RKO (cell line): ENCODE measurements around the gene EGLN2.
"Not testable (repeated sequence)": the region's sequence is repeated elsewhere in the genome, so short reads cannot be mapped to it uniquely, and the experiment has no call there.

ENCODE experiments used
- DNase-seq: peaks from one replicate; pipeline ENCODE4 v3.0.0-alpha.2; 2016; ENCODE audit warnings: low spot score

The EGLN2 gene

GRCh38 chr19:40798683-40799557 is at the start of gene EGLN2:
Gene EGLN2 (plus strand): TSS chr19:40799191. CDS start chr19:40800573, 1,382 bp downstream.
- DNase-seq = peak; percentile 99

DNA sequence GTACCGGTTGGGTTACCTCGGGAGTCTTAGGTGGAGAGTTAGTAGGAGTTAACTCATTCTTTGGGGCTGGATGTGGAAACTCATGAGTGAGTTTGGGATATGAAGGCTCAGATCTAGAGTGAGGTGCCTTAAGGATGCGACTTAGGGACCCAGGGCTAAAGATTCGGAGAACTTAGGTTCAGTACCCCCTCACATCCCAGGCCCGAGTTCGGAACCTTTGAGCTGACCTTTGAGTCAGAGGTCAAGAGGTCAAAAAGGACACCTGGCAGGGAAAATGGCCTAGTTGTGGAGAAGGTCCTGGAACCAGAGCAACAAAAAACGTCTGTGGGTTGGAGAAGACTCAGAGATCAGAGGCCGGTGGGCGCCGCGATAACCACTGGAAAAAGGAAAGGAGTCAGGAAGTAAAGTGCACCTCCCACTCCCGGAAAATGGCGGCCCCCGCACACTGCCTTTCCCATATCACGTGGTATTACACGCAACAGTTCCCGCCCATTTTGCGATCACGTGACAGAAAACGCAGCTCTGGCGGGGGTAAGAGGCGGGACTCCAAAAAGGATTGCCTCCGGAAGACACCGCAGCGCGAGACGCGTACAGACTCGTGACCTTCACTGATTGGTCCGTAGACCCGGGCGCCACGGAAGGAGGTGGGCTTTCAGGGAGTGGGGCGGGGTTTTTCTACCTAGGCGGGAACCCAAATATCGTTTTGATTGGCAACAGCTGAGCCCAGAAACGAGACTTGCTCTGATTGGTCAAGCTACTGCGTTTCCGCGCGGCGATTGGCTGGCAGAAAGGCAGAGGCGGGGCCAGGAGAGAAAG is 48.7 kb upstream of the EGLN2 start, which contains the start of gene ACTMAP:
Gene ACTMAP (minus strand): TSS at position 420 of the 816 bp plus-strand sequence. CDS start 674 bp downstream, outside the sequence.
- DNase-seq = peak; percentile 100

DNA sequence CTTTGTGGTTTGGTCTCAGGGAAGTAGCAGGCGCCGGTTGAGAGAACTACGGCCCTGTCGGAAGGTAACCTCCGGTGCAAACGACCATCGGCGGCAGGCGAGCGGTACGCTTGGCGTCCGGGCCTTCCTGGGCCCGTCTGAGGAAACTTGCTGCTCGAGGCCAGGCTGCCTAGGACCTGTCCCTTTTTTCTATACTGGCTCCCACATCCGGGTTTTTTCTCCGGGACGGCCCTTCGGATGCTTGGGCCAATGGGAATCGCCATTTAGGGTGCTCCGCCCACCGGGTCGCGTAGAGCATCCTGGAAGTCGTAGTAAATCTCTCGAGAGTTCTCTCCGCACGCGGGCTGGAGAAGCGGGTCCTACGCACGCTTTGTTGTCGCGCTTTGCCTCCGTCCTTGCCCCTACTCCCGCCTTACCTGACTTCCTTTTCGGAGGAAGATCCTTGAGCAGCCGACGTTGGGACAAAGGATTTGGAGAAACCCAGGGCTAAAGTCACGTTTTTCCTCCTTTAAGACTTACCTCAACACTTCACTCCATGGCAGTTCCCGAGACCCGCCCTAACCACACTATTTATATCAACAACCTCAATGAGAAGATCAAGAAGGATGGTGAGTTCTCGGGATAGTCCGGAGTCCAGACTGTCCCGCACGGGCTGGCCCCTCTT is 48.0 kb upstream of the EGLN2 start, which contains the start of gene SNRPA:
Gene SNRPA (plus strand): TSS at position 330 of the 664 bp plus-strand sequence. CDS start 206 bp downstream, at position 536.
- DNase-seq = peak; percentile 98

- peak; percentile 24 for DNase-seq
Observed at GRCh38 chr19:40752257-40752781, 46.7 kb upstream of the EGLN2 start.

DNA sequence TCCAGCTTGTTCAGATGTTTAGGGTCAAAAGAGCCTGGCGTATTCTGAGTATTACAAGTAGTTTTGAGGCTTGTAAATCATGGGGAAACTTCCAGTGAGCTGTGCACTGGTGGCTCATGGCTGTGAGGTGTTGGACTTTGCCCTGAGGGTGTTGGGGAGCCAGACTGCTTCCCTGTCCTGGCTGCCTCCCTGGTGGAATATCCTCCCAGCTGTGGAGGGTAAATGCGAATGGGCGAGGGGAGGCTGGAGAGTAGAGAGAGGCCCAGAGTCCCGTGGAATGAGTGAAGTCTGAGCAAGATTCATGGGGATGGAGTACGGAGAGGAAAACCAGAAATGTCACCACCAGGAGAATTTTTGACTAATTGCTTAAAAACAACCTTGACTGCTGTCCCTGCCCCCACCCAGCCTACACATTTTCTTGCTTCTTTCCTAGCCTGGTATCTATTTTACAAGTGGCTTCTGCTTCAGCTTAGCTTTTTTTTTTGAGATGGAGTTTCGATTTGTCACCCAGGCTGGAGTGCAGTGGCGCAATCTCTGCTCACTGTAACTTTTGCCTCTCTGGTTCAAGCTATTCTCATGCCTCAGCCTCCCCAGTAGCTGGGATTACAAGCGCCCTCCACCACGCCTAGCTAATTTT is 44.3 kb upstream of the EGLN2 start:
- DNase-seq = peak; percentile 55

GRCh38 chr19:40755248-40755624 is 43.8 kb upstream of the EGLN2 start:
- no peak for DNase-seq

DNA sequence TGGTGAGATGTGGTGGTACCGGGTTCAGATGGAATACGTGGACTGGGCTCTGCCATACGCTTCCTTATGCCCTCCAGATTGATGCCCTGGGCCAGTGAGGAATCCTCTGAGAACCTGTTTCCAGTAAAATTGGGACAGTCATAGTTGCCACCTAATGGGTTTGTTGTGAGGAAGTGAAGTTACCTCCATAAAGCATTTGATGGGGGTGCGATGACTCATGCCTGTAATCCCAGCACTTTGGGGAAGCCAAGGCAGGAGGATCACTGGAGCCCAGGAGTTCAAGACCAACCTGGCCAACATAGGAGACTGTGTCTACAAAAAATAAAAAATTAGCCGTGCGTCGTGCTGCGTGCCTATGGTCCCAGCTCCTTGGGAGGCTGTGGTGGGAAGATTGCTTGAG is 43.2 kb upstream of the EGLN2 start:
- DNase-seq = no peak

GRCh38 chr19:40756502-40757110 is 42.4 kb upstream of the EGLN2 start:
- no peak for DNase-seq

- no peak for DNase-seq
Observed at GRCh38 chr19:40758491-40758890, 40.5 kb upstream of the EGLN2 start.

DNA sequence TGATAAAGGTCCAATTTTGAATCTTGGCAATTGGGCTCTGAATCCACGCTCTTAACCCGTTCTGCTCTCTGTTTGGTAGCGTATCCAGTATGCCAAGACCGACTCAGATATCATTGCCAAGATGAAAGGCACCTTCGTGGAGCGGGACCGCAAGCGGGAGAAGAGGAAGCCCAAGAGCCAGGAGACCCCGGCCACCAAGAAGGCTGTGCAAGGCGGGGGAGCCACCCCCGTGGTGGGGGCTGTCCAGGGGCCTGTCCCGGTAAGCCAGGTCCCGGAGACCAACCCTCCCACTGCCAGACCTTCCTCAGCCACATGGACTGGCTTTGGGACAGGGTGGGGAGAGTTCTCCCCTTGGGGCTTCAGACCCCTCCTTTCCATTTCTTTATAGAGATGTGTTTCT is 39.6 kb upstream of the EGLN2 start:
- no peak for DNase-seq

DNA sequence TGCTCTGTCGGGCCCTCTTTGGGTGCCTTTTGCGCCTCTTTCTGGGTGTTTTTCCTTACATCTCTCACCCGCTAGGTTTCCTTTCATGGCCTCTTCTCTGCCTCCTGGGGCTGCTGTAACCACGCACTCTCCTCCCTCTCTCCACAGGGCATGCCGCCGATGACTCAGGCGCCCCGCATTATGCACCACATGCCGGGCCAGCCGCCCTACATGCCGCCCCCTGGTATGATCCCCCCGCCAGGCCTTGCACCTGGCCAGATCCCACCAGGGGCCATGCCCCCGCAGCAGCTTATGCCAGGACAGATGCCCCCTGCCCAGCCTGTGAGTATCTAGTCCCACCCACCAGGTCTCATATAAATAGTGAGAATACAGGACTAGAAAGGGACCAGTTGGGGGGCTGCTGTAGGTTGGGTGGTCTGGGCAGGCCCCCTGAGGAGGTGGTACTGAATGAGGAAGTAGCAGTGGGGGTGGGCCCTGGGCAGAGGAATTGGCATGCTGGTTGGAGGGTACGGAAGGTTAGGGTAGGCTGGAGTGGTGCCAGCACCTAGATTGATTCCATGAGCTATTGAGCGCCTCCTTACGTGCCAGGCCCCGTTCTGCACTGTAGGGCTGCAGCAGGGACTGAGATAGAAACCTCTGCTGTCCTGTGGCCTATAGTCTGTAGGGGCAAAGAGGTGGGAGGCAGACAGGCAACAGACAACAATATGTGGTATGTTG is 36.1 kb upstream of the EGLN2 start:
- DNase-seq = no peak

DNA sequence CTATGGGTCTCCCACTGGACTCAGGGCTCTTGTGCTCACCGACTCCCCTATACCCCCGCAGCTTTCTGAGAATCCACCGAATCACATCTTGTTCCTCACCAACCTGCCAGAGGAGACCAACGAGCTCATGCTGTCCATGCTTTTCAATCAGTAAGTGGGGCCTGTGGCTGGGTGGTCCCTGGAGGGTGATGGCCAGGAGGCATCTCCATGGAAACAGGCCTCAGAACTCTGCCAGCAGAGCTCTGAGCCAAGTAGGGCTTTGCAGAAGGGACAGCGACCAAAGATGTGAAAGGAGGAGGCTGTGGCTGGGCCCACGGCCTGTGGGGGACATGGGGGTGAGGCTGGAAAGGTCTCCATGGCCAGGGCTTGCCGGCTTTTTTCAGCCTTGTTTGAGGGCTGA is 35.5 kb upstream of the EGLN2 start:
- DNase-seq = no peak

DNA sequence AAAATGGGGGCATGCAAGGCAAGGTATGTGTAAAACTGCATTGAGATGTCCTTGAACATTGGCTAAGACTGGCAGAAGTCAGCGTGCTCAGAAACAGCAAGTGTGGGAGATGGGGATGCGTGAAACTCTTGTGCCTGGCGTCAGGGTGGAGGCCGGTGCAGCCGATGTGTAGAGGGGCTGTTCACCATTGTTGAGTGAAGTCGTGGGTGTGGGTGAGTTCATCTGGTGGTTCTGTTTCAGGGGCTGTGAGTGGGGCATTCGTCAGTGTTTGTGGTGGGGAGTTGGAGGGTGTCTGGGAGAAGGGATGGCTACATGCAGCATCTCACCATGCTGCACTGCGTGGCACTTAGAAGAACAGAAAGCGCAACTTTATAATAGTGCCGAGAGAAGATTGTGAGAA is 35.0 kb upstream of the EGLN2 start:
- DNase-seq = no peak

DNA sequence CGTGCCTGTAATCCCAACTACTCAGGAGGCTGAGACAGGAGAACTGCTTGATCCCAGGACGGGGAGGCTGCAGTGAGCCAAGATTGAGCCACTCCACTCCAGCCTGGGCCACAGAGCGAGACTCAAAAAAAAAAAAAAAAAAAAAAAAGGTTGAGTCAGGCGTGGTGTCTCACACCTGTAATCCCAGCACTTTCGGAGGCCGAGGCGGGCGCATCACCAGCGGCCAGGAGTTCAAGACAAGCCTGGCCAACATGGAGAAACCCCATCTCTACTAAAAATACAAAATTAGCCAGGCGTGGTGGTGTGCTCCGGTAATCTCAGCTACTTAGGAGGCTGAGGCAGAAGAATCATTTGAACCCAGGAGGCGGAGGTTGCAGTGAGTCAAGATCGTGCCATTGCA is 32.6 kb upstream of the EGLN2 start:
- DNase-seq = not testable (repeated sequence)

GRCh38 chr19:40768869-40769268 is 30.1 kb upstream of the EGLN2 start:
- DNase-seq = no peak

DNA sequence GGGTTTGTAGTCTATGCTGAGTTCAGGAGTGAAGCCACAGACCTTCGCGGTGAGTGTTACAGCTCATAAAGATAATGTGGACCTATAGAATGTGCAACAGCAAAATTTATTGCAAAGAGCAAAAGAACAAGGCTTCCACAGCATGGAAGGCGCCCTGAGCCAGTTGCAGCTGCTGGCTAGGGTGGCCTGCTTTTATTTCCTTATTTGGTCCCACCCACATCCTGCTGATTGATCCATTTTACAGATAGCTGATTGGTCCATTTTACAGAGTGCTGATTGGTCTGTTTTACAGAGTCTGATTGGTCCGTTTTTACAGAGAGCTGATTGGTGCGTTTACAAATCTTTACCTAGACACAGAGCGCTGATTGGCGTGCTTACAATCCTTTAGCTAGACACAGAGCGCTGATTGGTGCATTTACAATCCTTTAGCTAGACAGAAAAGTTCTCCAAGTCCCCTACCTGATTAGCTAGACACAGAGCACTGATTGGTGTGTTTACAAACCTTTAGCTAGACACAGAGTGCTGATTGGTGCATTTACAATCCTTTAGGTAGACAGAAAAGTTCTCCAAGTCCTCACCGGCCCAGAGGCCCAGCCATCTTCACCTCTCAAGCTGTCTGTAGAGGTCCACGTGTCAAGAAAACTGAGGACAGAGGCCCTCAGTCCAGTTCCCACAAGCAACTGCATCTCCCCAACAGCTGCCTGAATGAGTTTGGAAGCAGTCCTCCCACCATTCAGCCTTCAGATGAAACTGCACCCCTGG is 27.7 kb upstream of the EGLN2 start:
- DNase-seq = peak; percentile 51

- DNase-seq = no peak
Observed at GRCh38 chr19:40774916-40775631, 23.9 kb upstream of the EGLN2 start, which contains the start of gene MIA. Gene MIA (plus strand): TSS chr19:40775521. CDS start chr19:40775543, 22 bp downstream.

DNA sequence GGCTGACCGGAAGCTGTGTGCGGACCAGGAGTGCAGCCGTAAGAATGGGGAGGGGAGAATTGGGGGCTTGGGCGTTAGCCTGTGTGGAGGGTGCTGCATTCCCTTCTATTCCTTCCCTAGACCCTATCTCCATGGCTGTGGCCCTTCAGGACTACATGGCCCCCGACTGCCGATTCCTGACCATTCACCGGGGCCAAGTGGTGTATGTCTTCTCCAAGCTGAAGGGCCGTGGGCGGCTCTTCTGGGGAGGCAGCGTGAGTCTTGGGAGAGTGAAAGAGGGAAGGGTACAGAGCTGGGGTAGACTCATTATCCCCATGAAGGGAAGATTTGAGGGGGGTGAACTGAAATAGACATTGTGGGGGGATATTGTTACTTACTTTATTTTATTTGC is 23.4 kb upstream of the EGLN2 start:
- DNase-seq = no peak

GRCh38 chr19:40776364-40776763 is 22.6 kb upstream of the EGLN2 start:
- no peak for DNase-seq
